BJ (cell line): Measurements from ENCODE around the gene UNC5A. TPM values are rescaled to one million over a fixed set of nuclear protein-coding genes. Genes with fewer than 3 reads are reported as not detected.

Source experiments
- CTCF ChIA-PET: fragments of 350-600 bp; formaldehyde crosslinking; extraction: SDS; loops from one replicate; lab custom pipeline; 2021; ENCODE audit warnings: antibody characterized with exemption, inconsistent platforms; lab: Yijun Ruan, JAX
- POLR2A ChIA-PET: fragments of 300-600 bp; sonication (Branson Sonifier 250); formaldehyde crosslinking; extraction: SDS; loops from one replicate; lab custom pipeline; 2021; ENCODE audit warnings: antibody characterized with exemption; lab: Charles Lee
- DNase-seq: peaks from one replicate; pipeline ENCODE4 v3.0.0-alpha.2; 2011; ENCODE audit warnings: low read depth
- H3K27me3 ChIP-seq: 2 replicates; pipeline ENCODE4 v1.6.0; 2011; ENCODE audit warnings: low read length; ENCODE audit not compliant: control insufficient read depth, insufficient read depth
- H3K36me3 ChIP-seq: 2 replicates; pipeline ENCODE4 v1.5.1; 2011; ENCODE audit warnings: low read length; ENCODE audit not compliant: control insufficient read depth, insufficient read depth
- H3K4me3 ChIP-seq: 2 replicates; pipeline ENCODE4 v1.5.1; 2011; ENCODE audit warnings: low read depth, mild to moderate bottlenecking, control low read depth, low read length
- polyA plus RNA-seq: library from polyadenylated mRNA; depleted of rRNA; stranded (reverse); fragments of >200 nt; gene quantifications from 2 replicates; pipeline ENCODE4 v1.2.3, GENCODE V29; 2011; rRNA removed
- TF ChIP-seq, protein P1 (sequence below): IDR thresholded peaks from 2 replicates; pipeline ENCODE4 v1.5.1; 2011; ENCODE audit warnings: low read depth, mild to moderate bottlenecking, control low read depth, inconsistent platforms, low read length, moderate library complexity; ENCODE audit not compliant: insufficient read depth

Gene UNC5A
- polyA plus RNA-seq, 1 experiment: not detected

DNA sequence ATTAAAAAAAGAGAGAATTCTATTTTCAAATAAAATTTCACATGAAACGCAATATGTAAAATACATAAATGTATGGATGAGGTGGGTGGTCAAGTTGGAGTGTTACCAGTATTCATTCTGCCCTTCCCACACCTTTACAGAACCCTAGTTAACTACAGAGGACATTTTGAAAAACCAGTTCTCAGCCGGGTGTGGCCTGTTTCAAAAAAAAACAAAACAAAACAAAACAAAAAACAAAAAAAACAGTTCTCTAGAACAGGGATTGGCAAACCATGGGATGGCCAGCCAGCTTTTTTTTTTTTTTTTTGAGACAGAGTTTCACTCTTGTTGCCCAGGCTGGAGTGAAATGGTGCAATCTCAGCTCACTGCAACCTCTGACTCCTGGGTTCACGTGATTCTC, 117.2 kb downstream of the UNC5A start:
- H3K27me3 ChIP-seq: no peaks in the 10 kb centered on the region
- POLR2A ChIA-PET: interaction anchor here (0.6 kb wide), 1 partner anchor 513 kb away, joined by 7 read pairs; no protein-coding TSS in a partner anchor
- CTCF ChIA-PET: no interaction called here
- H3K4me3 ChIP-seq: no peak overlapping the region
- H3K36me3 ChIP-seq: no peaks in the 10 kb centered on the region
- DNase-seq: no peak
- TF ChIP-seq, protein P1, sequence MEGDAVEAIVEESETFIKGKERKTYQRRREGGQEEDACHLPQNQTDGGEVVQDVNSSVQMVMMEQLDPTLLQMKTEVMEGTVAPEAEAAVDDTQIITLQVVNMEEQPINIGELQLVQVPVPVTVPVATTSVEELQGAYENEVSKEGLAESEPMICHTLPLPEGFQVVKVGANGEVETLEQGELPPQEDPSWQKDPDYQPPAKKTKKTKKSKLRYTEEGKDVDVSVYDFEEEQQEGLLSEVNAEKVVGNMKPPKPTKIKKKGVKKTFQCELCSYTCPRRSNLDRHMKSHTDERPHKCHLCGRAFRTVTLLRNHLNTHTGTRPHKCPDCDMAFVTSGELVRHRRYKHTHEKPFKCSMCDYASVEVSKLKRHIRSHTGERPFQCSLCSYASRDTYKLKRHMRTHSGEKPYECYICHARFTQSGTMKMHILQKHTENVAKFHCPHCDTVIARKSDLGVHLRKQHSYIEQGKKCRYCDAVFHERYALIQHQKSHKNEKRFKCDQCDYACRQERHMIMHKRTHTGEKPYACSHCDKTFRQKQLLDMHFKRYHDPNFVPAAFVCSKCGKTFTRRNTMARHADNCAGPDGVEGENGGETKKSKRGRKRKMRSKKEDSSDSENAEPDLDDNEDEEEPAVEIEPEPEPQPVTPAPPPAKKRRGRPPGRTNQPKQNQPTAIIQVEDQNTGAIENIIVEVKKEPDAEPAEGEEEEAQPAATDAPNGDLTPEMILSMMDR: no peak

DNA sequence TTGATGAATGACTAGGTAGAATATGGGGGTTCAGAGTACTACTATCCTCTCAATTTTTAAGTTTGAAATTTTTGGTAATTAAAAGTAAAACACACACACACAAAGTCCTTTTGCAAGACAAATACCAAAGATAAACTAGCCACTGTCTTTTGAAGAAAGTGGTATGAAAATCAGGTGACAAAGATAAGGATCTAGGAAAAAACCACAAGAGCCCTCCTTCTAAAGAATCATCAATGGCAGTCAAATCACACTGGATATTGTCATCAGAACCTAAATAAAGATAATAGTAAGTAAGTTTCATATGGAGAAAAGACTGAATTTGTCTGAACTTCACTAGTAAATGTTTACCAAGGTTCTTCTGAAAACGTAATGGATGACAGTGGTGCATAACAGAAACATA, 119.3 kb downstream of the UNC5A start:
- TF ChIP-seq, protein P1: no peak
- POLR2A ChIA-PET: no interaction called here
- Histone ChIP-seq H3K36me3 (peaks cover 2% of the 10 kb centered on the region), H3K27me3 (no peaks in the 10 kb centered on the region), H3K4me3 (no peak overlapping the region)
- CTCF ChIA-PET: interaction anchor here (1.1 to 1.6 kb wide), 3 partner anchors 10 to 269 kb away, joined by 3 to 5 read pairs (median 4); no protein-coding TSS in a partner anchor
- DNase-seq: no peak

Other genes starting within 250 kb of the UNC5A start
- gene GPRIN1, start 200.4 kb upstream of the UNC5A start, polyA plus RNA-seq: 1.9 and 2.4 TPM in 2 replicates
- not detected in 2 replicates for gene SNCB, start 180.0 kb upstream of the UNC5A start, polyA plus RNA-seq
- gene EIF4E1B, start 179.9 kb upstream of the UNC5A start, polyA plus RNA-seq: not detected in 2 replicates
- 50.4 and 65.8 TPM in 2 replicates for gene TSPAN17, start 163.1 kb upstream of the UNC5A start, polyA plus RNA-seq
- not detected in 2 replicates for gene HK3, start 88.8 kb downstream of the UNC5A start, polyA plus RNA-seq
- gene UIMC1, start 196.2 kb downstream of the UNC5A start, polyA plus RNA-seq: 14.1 and 20.1 TPM in 2 replicates
- 14.4 and 16.8 TPM in 2 replicates for gene ZNF346, start 212.1 kb downstream of the UNC5A start, polyA plus RNA-seq